CD4-positive, alpha-beta T cell (primary cell): ENCODE data around the gene ARL5C. TPM values are rescaled to one million over a fixed set of nuclear protein-coding genes. Genes with fewer than 3 reads are reported as not detected.

Experiments
- ATAC-seq: fragments of 200-7000 bp; cut with Tn5 transposase; one replicate; pipeline ENCODE4 v1.10.0; 2022; ENCODE audit warnings: mild to moderate bottlenecking; ENCODE audit not compliant: poor library complexity
- CTCF ChIA-PET: fragments of 350-600 bp; sonication (Branson Sonifier 250); formaldehyde crosslinking; loops from one replicate; lab custom pipeline; 2021; ENCODE audit warnings: antibody characterized with exemption, inconsistent platforms; lab: Charles Lee
- POLR2A ChIA-PET: fragments of 350-600 bp; sonication (Branson Sonifier 250); formaldehyde crosslinking; loops from one replicate; lab custom pipeline; 2021; ENCODE audit warnings: antibody characterized with exemption, inconsistent platforms; lab: Charles Lee
- DNase-seq, 14 experiments: peaks; one replicate each; pipeline ENCODE4 v3.0.0-alpha.2; 2013 to 2020; ENCODE audit warnings: mixed read lengths in 2 of 14
- H3K27ac ChIP-seq, 2 donors: one replicate each; pipeline versions ENCODE4 v1.5.1 to v1.7.0; 2013; ENCODE audit warnings: low read length in 2 of 2, low read depth in 1 of 2, mild to moderate bottlenecking in 1 of 2
- H3K27me3 ChIP-seq, 2 experiments: 1 replicate in 1 of 2; 2 replicates in 1 of 2; pipeline versions ENCODE4 v1.6.1 to v1.7.0; 2013; ENCODE audit warnings: low read length in 2 of 2, control low read depth in 1 of 2, mild to moderate bottlenecking in 1 of 2, moderate library complexity in 1 of 2; ENCODE audit not compliant: insufficient read depth in 2 of 2, control insufficient read depth in 1 of 2
- H3K36me3 ChIP-seq: one replicate; pipeline ENCODE4 v1.6.1; 2013; ENCODE audit warnings: low read length, control low read depth; ENCODE audit not compliant: insufficient read depth
- H3K4me1 ChIP-seq: one replicate; pipeline ENCODE4 v1.6.1; 2013; ENCODE audit warnings: low read length, control low read depth; ENCODE audit not compliant: insufficient read depth
- H3K4me3 ChIP-seq: one replicate; pipeline ENCODE4 v1.5.1; 2013; ENCODE audit warnings: mild to moderate bottlenecking, low read length, moderate library complexity
- H3K9me3 ChIP-seq, 2 experiments: 1 replicate in 1 of 2; 2 replicates in 1 of 2; pipeline versions ENCODE4 v1.6.1 to v1.7.0; 2013; ENCODE audit warnings: low read length in 2 of 2, mild to moderate bottlenecking in 2 of 2, control low read depth in 1 of 2, moderate library complexity in 1 of 2; ENCODE audit not compliant: control insufficient read depth in 1 of 2, insufficient read depth in 1 of 2
- H3K27ac Mint-ChIP-seq: one replicate; pipeline ENCODE4 v1.8.0; 2020; ENCODE audit warnings: mixed read lengths
- H3K27me3 Mint-ChIP-seq: one replicate; pipeline ENCODE4 v1.8.0; 2021; ENCODE audit warnings: mixed read lengths
- H3K36me3 Mint-ChIP-seq: one replicate; pipeline ENCODE4 v1.8.0; 2021; ENCODE audit warnings: low read depth, mixed read lengths
- H3K4me1 Mint-ChIP-seq: one replicate; pipeline ENCODE4 v1.8.0; 2021; ENCODE audit warnings: low read depth, mixed read lengths
- H3K4me3 Mint-ChIP-seq: one replicate; pipeline ENCODE4 v1.8.0; 2020; ENCODE audit warnings: mild to moderate bottlenecking, mixed read lengths
- H3K9me3 Mint-ChIP-seq: one replicate; pipeline ENCODE4 v1.8.0; 2020; ENCODE audit warnings: mixed read lengths
- CTCF ChIP-seq: fragments of 200-600 bp; IDR thresholded peaks from one replicate; pipeline ENCODE4 v1.8.0; 2022; ENCODE audit warnings: antibody characterized with exemption, mild to moderate bottlenecking
- intact Hi-C, 2 experiments: fragments of 100-400 bp; cut with DNase I in 1 of 2; cut with micrococcal nuclease in 1 of 2; formaldehyde crosslinking; loops; one replicate each; pipeline versions ENCODE4 v1.15.1 to v1.9.0; 2023 to 2025; cut with DNase I, micrococcal nuclease
- total RNA-seq, 174 experiments: library from RNA in 2 of 174; stranded (reverse) in 2 of 174; gene quantifications; one replicate each; pipeline ENCODE4 v1.2.3 and lab custom pipeline; 2021 to 2026

The ARL5C gene
- total RNA-seq, 2 experiments from 2014 or later = not detected

GRCh38 chr17:39156491-39156890, 9.5 kb downstream of the ARL5C start:
- ChIA-PET CTCF (no interaction called here), POLR2A (no interaction called here)
- peaks cover 19% of the 10 kb centered on the region for H3K27me3 Mint-ChIP-seq
- peaks cover 31% of the 10 kb centered on the region for H3K4me1 ChIP-seq
- no peaks in the 10 kb centered on the region for H3K27me3 ChIP-seq
- intact Hi-C loops = loop anchor here in 1 of 2 experiments (10.0 kb wide), 1 partner anchor 402 kb away; the partner anchor contains the start of gene PSMB3
- H3K9me3 ChIP-seq = no peaks in the 10 kb centered on the region
- DNase-seq = no peak
- no peak overlapping the region for H3K27ac ChIP-seq
- H3K36me3 ChIP-seq = no peaks in the 10 kb centered on the region
- peak overlapping the region; percentile 43 for H3K4me3 Mint-ChIP-seq
- H3K4me3 ChIP-seq = no peak overlapping the region
- H3K9me3 Mint-ChIP-seq = no peaks in the 10 kb centered on the region
- no peak for ATAC-seq
- TF ChIP-seq CTCF = no peak
- H3K27ac Mint-ChIP-seq = no peak overlapping the region
- H3K4me1 Mint-ChIP-seq = peaks cover 27% of the 10 kb centered on the region
- H3K36me3 Mint-ChIP-seq = peaks cover 27% of the 10 kb centered on the region

- no peak for TF ChIP-seq CTCF
- peaks cover 19% of the 10 kb centered on the region for H3K27me3 Mint-ChIP-seq
- no peaks in the 10 kb centered on the region for H3K36me3 ChIP-seq
- CTCF ChIA-PET = interaction anchor here (3.2 kb wide), 1 partner anchor 285 kb away, joined by 30 read pairs; the partner anchor contains the start of gene LASP1
- peak overlapping the region; percentile 97 for H3K27ac Mint-ChIP-seq
- no peaks in the 10 kb centered on the region for H3K9me3 ChIP-seq
- H3K4me3 ChIP-seq = no peak overlapping the region
- ATAC-seq = no peak
- DNase-seq = no peak
- intact Hi-C loops = loop anchor here in 1 of 2 experiments (10.0 kb wide), 1 partner anchor 401 kb away; the partner anchor contains the start of gene PSMB3
- peaks cover 27% of the 10 kb centered on the region for H3K36me3 Mint-ChIP-seq
- POLR2A ChIA-PET = no interaction called here
- H3K4me1 Mint-ChIP-seq = peaks cover 27% of the 10 kb centered on the region
- H3K4me3 Mint-ChIP-seq = peak overlapping the region; percentile 63
- H3K27ac ChIP-seq = no peak overlapping the region
- no peaks in the 10 kb centered on the region for H3K9me3 Mint-ChIP-seq
- H3K27me3 ChIP-seq = peaks cover 0 to 4% of the 10 kb centered on the region in 2 experiments
- H3K4me1 ChIP-seq = peaks cover 37% of the 10 kb centered on the region
These were observed 10.3 kb downstream of the ARL5C start for GRCh38 chr17:39155654-39156053.

- intact Hi-C loops = loop anchor here (1.0 to 10.0 kb wide), 9 partner anchors 61 to 476 kb away; partner anchors contain the start of genes PSMB3 (in 1 of the 2) and RPL23 (in 1 of the 2)
- peak; percentile 89 to 98 (median 94) for DNase-seq
These were observed 12.3 kb downstream of the ARL5C start for GRCh38 chr17:39153599-39154051.

More at GRCh38 chr17:39153599-39154051, 12.3 kb downstream of the ARL5C start:
- Histone ChIP-seq H3K27ac (peak overlapping the region; percentile 47 to 69), H3K9me3 (no peaks in the 10 kb centered on the region), H3K27me3 (peaks cover 0 to 5% of the 10 kb centered on the region in 2 experiments), H3K4me1 (peaks cover 55% of the 10 kb centered on the region), H3K4me3 (peak overlapping the region; percentile 94), H3K36me3 (no peaks in the 10 kb centered on the region)
- peak; percentile 60 for ATAC-seq
- ChIA-PET CTCF (interaction anchor here (0.7 to 4.4 kb wide), 26 partner anchors 12 to 595 kb away, joined by 3 to 80 read pairs (median 5); partner anchors contain the start of genes ARL5C, CWC25, FBXO47 and LASP1), POLR2A (interaction anchor here (0.6 to 6.2 kb wide), 34 partner anchors 9 to 449 kb away, joined by 3 to 71 read pairs (median 6); partner anchors contain the start of genes FBXO47, LASP1, MLLT6 and PSMB3)
- H3K36me3 Mint-ChIP-seq = peaks cover 27% of the 10 kb centered on the region
- no peak for TF ChIP-seq CTCF
- peak overlapping the region; percentile 99 for H3K4me3 Mint-ChIP-seq
- H3K4me1 Mint-ChIP-seq = peaks cover 47% of the 10 kb centered on the region
- peaks cover 19% of the 10 kb centered on the region for H3K27me3 Mint-ChIP-seq
- no peaks in the 10 kb centered on the region for H3K9me3 Mint-ChIP-seq
- peak overlapping the region; percentile 97 for H3K27ac Mint-ChIP-seq
